ENCODE measurements around the gene SYT1.

The SYT1 gene

GRCh38 chr12:79356216-79356615 is 491.6 kb downstream of the SYT1 start:
- no peak for DNase-seq (ENCODE audit: low spot score)

- DNase-seq (ENCODE audit: low spot score) = no peak
Measured at GRCh38 chr12:79357048-79357447, 492.5 kb downstream of the SYT1 start.

GRCh38 chr12:79358716-79359300 is 494.2 kb downstream of the SYT1 start:
- DNase-seq (ENCODE audit: low spot score) = no peak

GRCh38 chr12:79360286-79360685 is 495.7 kb downstream of the SYT1 start:
- DNase-seq (ENCODE audit: low spot score) = no peak

- DNase-seq (ENCODE audit: low spot score) = no peak
Measured at GRCh38 chr12:79360936-79361335, 496.4 kb downstream of the SYT1 start.

- DNase-seq (ENCODE audit: low spot score) = no peak
Measured at GRCh38 chr12:79364197-79364596, 499.6 kb downstream of the SYT1 start.

- DNase-seq (ENCODE audit: low spot score) = no peak
Measured at GRCh38 chr12:79366374-79366773, 501.8 kb downstream of the SYT1 start.

GRCh38 chr12:79367032-79367589 is 502.5 kb downstream of the SYT1 start:
- no peak for DNase-seq (ENCODE audit: low spot score)

- DNase-seq (ENCODE audit: low spot score) = no peak
Measured at GRCh38 chr12:79370021-79370420, 505.4 kb downstream of the SYT1 start.

GRCh38 chr12:79371226-79371625 is 506.7 kb downstream of the SYT1 start:
- DNase-seq (ENCODE audit: low spot score) = no peak

- DNase-seq (ENCODE audit: low spot score) = peak; percentile 59
Measured at GRCh38 chr12:79373896-79374499, 509.4 kb downstream of the SYT1 start.

GRCh38 chr12:79374545-79374944 is 510.0 kb downstream of the SYT1 start:
- no peak for DNase-seq (ENCODE audit: low spot score)

GRCh38 chr12:79375050-79375449 is 510.5 kb downstream of the SYT1 start:
- DNase-seq (ENCODE audit: low spot score) = no peak

- no peak for DNase-seq (ENCODE audit: low spot score)
Measured at GRCh38 chr12:79378496-79378895, 513.9 kb downstream of the SYT1 start.

- no peak for DNase-seq (ENCODE audit: low spot score)
Measured at GRCh38 chr12:79380402-79380801, 515.8 kb downstream of the SYT1 start.

GRCh38 chr12:79381248-79382208 is 517.0 kb downstream of the SYT1 start:
- no peak for DNase-seq (ENCODE audit: low spot score)

GRCh38 chr12:79384551-79384950 is 520.0 kb downstream of the SYT1 start:
- DNase-seq (ENCODE audit: low spot score) = no peak

- DNase-seq (ENCODE audit: low spot score) = no peak
Measured at GRCh38 chr12:79388011-79388410, 523.4 kb downstream of the SYT1 start.

- no peak for DNase-seq (ENCODE audit: low spot score)
Measured at GRCh38 chr12:79393842-79394241, 529.3 kb downstream of the SYT1 start.

GRCh38 chr12:79397609-79398008 is 533.0 kb downstream of the SYT1 start:
- DNase-seq (ENCODE audit: low spot score) = no peak

GRCh38 chr12:79400481-79400880 is 535.9 kb downstream of the SYT1 start:
- DNase-seq (ENCODE audit: low spot score) = no peak

GRCh38 chr12:79402606-79403005 is 538.0 kb downstream of the SYT1 start:
- peak; percentile 11 for DNase-seq (ENCODE audit: low spot score)

GRCh38 chr12:79406993-79407392 is 542.4 kb downstream of the SYT1 start:
- DNase-seq (ENCODE audit: low spot score) = no peak

Measured in AG08396 (cell line).